HepG2 (cell line): Measurements from ENCODE around the gene HDHD3. TPM values are rescaled to one million over a fixed set of nuclear protein-coding genes. Genes with fewer than 3 reads are reported as not detected.
A peak's percentile ranks its signal among the peaks of the same experiment; 100 is the strongest.

Source experiments
- FOXA3 ChIP-seq: IDR thresholded peaks from 2 replicates; pipeline ENCODE4 v1.6.1; 2016; ENCODE audit warnings: missing genetic modification reagents, missing compliant biosample characterization
- MEIS1 ChIP-seq: sonication (generic); formaldehyde crosslinking; IDR thresholded peaks from 2 replicates; pipeline ENCODE4 v1.9.0; 2021; ENCODE audit warnings: mild to moderate bottlenecking, missing genetic modification reagents, moderate library complexity, borderline replicate concordance
- ONECUT2 ChIP-seq: sonication (generic); formaldehyde crosslinking; IDR thresholded peaks from 2 replicates; pipeline ENCODE4 v1.4.0; 2020; ENCODE audit warnings: missing genetic modification reagents
- RXRA ChIP-seq: sonication (generic); formaldehyde crosslinking; IDR thresholded peaks from 2 replicates; pipeline ENCODE4 v1.5.1; 2020; ENCODE audit warnings: missing genetic modification reagents
- SOX5 ChIP-seq: IDR thresholded peaks from 2 replicates; pipeline ENCODE4 v1.6.1; 2016; ENCODE audit warnings: borderline replicate concordance
- YEATS4 ChIP-seq: sonication (generic); formaldehyde crosslinking; IDR thresholded peaks from 2 replicates; pipeline ENCODE4 v1.4.0; 2020; ENCODE audit warnings: missing genetic modification reagents, borderline replicate concordance
- ZNF232 ChIP-seq: sonication (generic); formaldehyde crosslinking; IDR thresholded peaks from 2 replicates; pipeline ENCODE4 v1.4.0; 2020; ENCODE audit warnings: missing genetic modification reagents, borderline replicate concordance
- polyA plus RNA-seq, 8 experiments: library from polyadenylated mRNA; depleted of rRNA in 3 of 8; stranded (reverse) in 7 of 8; unstranded in 1 of 8; fragments of >200 nt; fragmentation: Illumina TruSeq in 4 of 8; extraction: Trizol in 4 of 8; gene quantifications; 2 replicates each; pipeline versions ENCODE4 v1.2.1 to v1.2.3, GENCODE V29; 2011 to 2016; ENCODE audit warnings: low read depth in 4 of 8, missing spikeins in 1 of 8, mixed read lengths in 1 of 8; ENCODE audit not compliant: insufficient read depth in 1 of 8
- total RNA-seq, 5 experiments: library from RNA; depleted of rRNA; stranded (reverse); fragments of >200 nt; fragmentation: Illumina TruSeq; extraction: Trizol; gene quantifications; 2 replicates each; pipeline ENCODE4 v1.2.3, GENCODE V29; 2016; ENCODE audit warnings: low read depth in 1 of 5
- TF ChIP-seq, protein P1 (sequence below): sonication (generic); formaldehyde crosslinking; IDR thresholded peaks from 2 replicates; pipeline ENCODE4 v1.4.0; 2020; ENCODE audit warnings: mild to moderate bottlenecking, missing genetic modification reagents, borderline replicate concordance
- TF ChIP-seq, protein P2 (sequence below): sonication (generic); formaldehyde crosslinking; IDR thresholded peaks from 2 replicates; pipeline ENCODE4 v1.4.0; 2020; ENCODE audit warnings: missing genetic modification reagents
- TF ChIP-seq, protein P3 (sequence below): sonication (generic); formaldehyde crosslinking; IDR thresholded peaks from 2 replicates; pipeline ENCODE4 v1.4.0; 2020; ENCODE audit warnings: missing genetic modification reagents, borderline replicate concordance
- TF ChIP-seq, protein P4 (sequence below), 2 experiments: sonication (generic) in 1 of 2; formaldehyde crosslinking in 1 of 2; IDR thresholded peaks; 2 replicates each; pipeline versions ENCODE4 v1.4.0 to v1.6.1; 2018 to 2020; ENCODE audit warnings: missing genetic modification reagents in 2 of 2, borderline replicate concordance in 1 of 2, low read depth in 1 of 2, mild to moderate bottlenecking in 1 of 2, missing biosample characterization in 1 of 2
- TF ChIP-seq, protein P5 (sequence below): sonication (generic); formaldehyde crosslinking; IDR thresholded peaks from 2 replicates; pipeline ENCODE4 v1.5.1; 2020; ENCODE audit warnings: mild to moderate bottlenecking, moderate library complexity, missing genetic modification reagents
- TF ChIP-seq, protein P6 (sequence below): IDR thresholded peaks from 2 replicates; pipeline ENCODE4 v1.6.1; 2016; ENCODE audit warnings: mild to moderate bottlenecking

The HDHD3 gene
- total and polyA plus RNA-seq, 2 of the 13 experiments (the other 11 are each of a cell fraction or from before 2014, with no cell fraction given), result 23.1 to 38.5 TPM

DNA sequence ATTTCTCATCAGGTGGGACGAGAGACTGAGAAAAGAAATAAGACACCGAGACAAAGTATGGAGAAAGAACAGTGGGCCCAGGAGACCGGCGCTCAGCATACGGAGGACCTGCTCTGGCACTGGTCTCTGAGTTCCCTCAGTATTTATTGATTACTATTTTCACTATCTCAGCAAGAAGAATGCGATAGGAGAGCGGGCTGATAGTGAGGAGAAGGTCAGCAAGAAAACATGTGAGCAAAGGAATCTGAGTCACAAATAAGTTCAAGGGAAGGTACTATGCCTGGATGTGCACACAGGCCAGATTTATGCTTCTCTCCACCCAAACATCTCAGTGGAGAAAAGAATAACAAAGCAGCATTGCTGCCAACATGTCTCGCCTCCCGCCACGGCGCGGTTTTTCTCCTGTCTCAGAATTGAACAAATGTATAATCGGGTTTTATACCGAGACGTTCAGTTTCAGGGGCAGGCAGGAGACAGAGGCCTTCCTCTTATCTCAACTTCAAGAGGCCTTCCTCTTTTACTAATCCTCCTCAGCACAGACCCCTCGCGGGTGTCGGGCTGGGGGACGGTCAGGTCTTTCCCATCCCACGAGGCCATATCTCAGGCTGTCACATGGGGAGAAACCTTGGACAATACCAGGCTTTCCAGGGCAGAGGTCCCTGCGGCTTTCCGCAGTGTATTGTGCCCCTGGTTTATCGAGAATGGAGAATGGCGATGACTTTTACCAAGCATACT lies 2.5 kb upstream of the HDHD3 start (continued):
- TF ChIP-seq, protein P1, sequence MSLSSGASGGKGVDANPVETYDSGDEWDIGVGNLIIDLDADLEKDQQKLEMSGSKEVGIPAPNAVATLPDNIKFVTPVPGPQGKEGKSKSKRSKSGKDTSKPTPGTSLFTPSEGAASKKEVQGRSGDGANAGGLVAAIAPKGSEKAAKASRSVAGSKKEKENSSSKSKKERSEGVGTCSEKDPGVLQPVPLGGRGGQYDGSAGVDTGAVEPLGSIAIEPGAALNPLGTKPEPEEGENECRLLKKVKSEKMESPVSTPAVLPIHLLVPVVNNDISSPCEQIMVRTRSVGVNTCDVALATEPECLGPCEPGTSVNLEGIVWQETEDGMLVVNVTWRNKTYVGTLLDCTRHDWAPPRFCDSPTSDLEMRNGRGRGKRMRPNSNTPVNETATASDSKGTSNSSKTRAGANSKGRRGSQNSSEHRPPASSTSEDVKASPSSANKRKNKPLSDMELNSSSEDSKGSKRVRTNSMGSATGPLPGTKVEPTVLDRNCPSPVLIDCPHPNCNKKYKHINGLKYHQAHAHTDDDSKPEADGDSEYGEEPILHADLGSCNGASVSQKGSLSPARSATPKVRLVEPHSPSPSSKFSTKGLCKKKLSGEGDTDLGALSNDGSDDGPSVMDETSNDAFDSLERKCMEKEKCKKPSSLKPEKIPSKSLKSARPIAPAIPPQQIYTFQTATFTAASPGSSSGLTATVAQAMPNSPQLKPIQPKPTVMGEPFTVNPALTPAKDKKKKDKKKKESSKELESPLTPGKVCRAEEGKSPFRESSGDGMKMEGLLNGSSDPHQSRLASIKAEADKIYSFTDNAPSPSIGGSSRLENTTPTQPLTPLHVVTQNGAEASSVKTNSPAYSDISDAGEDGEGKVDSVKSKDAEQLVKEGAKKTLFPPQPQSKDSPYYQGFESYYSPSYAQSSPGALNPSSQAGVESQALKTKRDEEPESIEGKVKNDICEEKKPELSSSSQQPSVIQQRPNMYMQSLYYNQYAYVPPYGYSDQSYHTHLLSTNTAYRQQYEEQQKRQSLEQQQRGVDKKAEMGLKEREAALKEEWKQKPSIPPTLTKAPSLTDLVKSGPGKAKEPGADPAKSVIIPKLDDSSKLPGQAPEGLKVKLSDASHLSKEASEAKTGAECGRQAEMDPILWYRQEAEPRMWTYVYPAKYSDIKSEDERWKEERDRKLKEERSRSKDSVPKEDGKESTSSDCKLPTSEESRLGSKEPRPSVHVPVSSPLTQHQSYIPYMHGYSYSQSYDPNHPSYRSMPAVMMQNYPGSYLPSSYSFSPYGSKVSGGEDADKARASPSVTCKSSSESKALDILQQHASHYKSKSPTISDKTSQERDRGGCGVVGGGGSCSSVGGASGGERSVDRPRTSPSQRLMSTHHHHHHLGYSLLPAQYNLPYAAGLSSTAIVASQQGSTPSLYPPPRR (CRISPR knock-in tag), result peak; percentile 41; the same call in 1 of the 2 replicates
- TF ChIP-seq, protein P2, sequence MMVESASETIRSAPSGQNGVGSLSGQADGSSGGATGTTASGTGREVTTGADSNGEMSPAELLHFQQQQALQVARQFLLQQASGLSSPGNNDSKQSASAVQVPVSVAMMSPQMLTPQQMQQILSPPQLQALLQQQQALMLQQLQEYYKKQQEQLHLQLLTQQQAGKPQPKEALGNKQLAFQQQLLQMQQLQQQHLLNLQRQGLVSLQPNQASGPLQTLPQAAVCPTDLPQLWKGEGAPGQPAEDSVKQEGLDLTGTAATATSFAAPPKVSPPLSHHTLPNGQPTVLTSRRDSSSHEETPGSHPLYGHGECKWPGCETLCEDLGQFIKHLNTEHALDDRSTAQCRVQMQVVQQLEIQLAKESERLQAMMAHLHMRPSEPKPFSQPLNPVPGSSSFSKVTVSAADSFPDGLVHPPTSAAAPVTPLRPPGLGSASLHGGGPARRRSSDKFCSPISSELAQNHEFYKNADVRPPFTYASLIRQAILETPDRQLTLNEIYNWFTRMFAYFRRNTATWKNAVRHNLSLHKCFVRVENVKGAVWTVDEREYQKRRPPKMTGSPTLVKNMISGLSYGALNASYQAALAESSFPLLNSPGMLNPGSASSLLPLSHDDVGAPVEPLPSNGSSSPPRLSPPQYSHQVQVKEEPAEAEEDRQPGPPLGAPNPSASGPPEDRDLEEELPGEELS (CRISPR knock-in tag), result peak; percentile 60
- TF ChIP-seq, protein P3, sequence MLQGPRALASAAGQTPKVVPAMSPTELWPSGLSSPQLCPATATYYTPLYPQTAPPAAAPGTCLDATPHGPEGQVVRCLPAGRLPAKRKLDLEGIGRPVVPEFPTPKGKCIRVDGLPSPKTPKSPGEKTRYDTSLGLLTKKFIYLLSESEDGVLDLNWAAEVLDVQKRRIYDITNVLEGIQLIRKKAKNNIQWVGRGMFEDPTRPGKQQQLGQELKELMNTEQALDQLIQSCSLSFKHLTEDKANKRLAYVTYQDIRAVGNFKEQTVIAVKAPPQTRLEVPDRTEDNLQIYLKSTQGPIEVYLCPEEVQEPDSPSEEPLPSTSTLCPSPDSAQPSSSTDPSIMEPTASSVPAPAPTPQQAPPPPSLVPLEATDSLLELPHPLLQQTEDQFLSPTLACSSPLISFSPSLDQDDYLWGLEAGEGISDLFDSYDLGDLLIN (CRISPR knock-in tag), result 0 out of 2 replicates have a peak, but pooled peaks have one; percentile 30
- TF ChIP-seq, protein P4, sequence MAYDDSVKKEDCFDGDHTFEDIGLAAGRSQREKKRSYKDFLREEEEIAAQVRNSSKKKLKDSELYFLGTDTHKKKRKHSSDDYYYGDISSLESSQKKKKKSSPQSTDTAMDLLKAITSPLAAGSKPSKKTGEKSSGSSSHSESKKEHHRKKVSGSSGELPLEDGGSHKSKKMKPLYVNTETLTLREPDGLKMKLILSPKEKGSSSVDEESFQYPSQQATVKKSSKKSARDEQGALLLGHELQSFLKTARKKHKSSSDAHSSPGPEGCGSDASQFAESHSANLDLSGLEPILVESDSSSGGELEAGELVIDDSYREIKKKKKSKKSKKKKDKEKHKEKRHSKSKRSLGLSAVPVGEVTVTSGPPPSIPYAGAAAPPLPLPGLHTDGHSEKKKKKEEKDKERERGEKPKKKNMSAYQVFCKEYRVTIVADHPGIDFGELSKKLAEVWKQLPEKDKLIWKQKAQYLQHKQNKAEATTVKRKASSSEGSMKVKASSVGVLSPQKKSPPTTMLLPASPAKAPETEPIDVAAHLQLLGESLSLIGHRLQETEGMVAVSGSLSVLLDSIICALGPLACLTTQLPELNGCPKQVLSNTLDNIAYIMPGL (CRISPR knock-in tag; IDR thresholded peaks at IDR 0.05; ENCODE audit: borderline replicate concordance in 1 of 2, low read depth in 1 of 2), result 0 out of 4 replicates have a peak, but pooled peaks of 1 of the 2 experiments have one; percentile 24
- TF ChIP-seq YEATS4, result peak; percentile 52; the same call in 1 of the 2 replicates
- 0 out of 2 replicates have a peak, but pooled peaks have one; percentile 15 for TF ChIP-seq MEIS1 (CRISPR knock-in tag)
- TF ChIP-seq, protein P5, sequence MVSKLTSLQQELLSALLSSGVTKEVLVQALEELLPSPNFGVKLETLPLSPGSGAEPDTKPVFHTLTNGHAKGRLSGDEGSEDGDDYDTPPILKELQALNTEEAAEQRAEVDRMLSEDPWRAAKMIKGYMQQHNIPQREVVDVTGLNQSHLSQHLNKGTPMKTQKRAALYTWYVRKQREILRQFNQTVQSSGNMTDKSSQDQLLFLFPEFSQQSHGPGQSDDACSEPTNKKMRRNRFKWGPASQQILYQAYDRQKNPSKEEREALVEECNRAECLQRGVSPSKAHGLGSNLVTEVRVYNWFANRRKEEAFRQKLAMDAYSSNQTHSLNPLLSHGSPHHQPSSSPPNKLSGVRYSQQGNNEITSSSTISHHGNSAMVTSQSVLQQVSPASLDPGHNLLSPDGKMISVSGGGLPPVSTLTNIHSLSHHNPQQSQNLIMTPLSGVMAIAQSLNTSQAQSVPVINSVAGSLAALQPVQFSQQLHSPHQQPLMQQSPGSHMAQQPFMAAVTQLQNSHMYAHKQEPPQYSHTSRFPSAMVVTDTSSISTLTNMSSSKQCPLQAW (CRISPR knock-in tag), result peak; percentile 69; the same call in 1 of the 2 replicates
- TF ChIP-seq SOX5, result 0 out of 2 replicates have a peak, but pooled peaks have one; percentile 47
- peak; percentile 62 for TF ChIP-seq ONECUT2 (CRISPR knock-in tag)
- TF ChIP-seq ZNF232 (CRISPR knock-in tag), result 0 out of 2 replicates have a peak, but pooled peaks have one; percentile 11
- 0 out of 2 replicates have a peak, but pooled peaks have one; percentile 43 for TF ChIP-seq RXRA (CRISPR knock-in tag)
- TF ChIP-seq, protein P6, sequence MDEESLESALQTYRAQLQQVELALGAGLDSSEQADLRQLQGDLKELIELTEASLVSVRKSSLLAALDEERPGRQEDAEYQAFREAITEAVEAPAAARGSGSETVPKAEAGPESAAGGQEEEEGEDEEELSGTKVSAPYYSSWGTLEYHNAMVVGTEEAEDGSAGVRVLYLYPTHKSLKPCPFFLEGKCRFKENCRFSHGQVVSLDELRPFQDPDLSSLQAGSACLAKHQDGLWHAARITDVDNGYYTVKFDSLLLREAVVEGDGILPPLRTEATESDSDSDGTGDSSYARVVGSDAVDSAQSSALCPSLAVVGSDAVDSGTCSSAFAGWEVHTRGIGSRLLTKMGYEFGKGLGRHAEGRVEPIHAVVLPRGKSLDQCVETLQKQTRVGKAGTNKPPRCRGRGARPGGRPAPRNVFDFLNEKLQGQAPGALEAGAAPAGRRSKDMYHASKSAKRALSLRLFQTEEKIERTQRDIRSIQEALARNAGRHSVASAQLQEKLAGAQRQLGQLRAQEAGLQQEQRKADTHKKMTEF (CRISPR knock-in tag), result peak; percentile 54; the same call in 1 of the 2 replicates
- peak; percentile 7; the same call in 1 of the 2 replicates for TF ChIP-seq FOXA3 (CRISPR knock-in tag)
- TF ChIP-seq, all 625 proteins: peak for 44; not testable (repeated sequence) for 581
